ENCODE results near the gene DPP6. TPM values are rescaled to one million over a fixed set of nuclear protein-coding genes. Genes with fewer than 3 reads are reported as not detected.

The DPP6 gene
- total and polyA plus RNA-seq, 9 of the 15 experiments (the other 6 are each of a cell fraction or from before 2014, with no cell fraction given), result not detected

DNA sequence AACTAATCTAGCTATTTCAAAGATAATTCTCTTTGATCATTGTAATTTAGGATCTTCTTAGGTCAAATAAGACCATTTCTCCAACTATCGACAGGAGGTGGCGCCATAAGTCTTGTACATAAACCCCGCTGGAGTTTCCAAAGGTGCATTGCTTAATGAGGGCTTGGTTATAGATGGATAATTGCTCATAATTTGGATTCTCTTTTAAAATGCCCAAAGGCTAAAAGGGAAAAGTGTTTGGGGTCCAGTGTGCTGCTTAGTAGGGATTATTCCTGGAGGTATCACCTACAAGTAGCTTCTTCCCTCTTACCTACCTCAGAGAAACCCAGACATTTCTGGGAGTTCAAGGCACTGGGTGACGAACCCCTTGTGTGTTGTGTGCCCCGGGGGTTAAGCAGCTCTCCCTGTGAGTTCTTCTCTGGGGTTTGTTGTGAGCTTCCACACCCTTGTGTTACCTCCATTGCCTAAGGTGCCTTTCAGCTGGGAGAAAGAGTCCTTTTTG lies 875.5 kb downstream of the DPP6 start (continued):
- TF ChIP-seq, protein P1, sequence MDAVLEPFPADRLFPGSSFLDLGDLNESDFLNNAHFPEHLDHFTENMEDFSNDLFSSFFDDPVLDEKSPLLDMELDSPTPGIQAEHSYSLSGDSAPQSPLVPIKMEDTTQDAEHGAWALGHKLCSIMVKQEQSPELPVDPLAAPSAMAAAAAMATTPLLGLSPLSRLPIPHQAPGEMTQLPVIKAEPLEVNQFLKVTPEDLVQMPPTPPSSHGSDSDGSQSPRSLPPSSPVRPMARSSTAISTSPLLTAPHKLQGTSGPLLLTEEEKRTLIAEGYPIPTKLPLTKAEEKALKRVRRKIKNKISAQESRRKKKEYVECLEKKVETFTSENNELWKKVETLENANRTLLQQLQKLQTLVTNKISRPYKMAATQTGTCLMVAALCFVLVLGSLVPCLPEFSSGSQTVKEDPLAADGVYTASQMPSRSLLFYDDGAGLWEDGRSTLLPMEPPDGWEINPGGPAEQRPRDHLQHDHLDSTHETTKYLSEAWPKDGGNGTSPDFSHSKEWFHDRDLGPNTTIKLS (IDR thresholded peaks at IDR 0.05; ENCODE audit: borderline replicate concordance, low read depth), result no peak
- no peak for TF ChIP-seq ZNF57 (CRISPR knock-in tag; IDR thresholded peaks at IDR 0.05)
- TF ChIP-seq FOXK1 (CRISPR knock-in tag; IDR thresholded peaks at IDR 0.05; ENCODE audit: borderline replicate concordance), result no peak
- TF ChIP-seq MEF2D (tag; conservative IDR thresholded peaks at IDR 0.05; ENCODE audit: low read depth), result no peak
- TF ChIP-seq ZNF253 (CRISPR knock-in tag; conservative IDR thresholded peaks at IDR 0.05), result no peak
- TF ChIP-seq, protein P2, sequence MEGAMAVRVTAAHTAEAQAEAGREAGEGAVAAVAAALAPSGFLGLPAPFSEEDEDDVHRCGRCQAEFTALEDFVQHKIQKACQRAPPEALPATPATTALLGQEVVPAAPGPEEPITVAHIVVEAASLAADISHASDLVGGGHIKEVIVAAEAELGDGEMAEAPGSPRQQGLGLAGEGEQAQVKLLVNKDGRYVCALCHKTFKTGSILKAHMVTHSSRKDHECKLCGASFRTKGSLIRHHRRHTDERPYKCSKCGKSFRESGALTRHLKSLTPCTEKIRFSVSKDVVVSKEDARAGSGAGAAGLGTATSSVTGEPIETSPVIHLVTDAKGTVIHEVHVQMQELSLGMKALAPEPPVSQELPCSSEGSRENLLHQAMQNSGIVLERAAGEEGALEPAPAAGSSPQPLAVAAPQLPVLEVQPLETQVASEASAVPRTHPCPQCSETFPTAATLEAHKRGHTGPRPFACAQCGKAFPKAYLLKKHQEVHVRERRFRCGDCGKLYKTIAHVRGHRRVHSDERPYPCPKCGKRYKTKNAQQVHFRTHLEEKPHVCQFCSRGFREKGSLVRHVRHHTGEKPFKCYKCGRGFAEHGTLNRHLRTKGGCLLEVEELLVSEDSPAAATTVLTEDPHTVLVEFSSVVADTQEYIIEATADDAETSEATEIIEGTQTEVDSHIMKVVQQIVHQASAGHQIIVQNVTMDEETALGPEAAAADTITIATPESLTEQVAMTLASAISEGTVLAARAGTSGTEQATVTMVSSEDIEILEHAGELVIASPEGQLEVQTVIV (CRISPR knock-in tag; IDR thresholded peaks at IDR 0.05; ENCODE audit: borderline replicate concordance), result no peak
- no peak for TF ChIP-seq ELF2 (CRISPR knock-in tag; IDR thresholded peaks at IDR 0.05)
- TF ChIP-seq, protein P3, sequence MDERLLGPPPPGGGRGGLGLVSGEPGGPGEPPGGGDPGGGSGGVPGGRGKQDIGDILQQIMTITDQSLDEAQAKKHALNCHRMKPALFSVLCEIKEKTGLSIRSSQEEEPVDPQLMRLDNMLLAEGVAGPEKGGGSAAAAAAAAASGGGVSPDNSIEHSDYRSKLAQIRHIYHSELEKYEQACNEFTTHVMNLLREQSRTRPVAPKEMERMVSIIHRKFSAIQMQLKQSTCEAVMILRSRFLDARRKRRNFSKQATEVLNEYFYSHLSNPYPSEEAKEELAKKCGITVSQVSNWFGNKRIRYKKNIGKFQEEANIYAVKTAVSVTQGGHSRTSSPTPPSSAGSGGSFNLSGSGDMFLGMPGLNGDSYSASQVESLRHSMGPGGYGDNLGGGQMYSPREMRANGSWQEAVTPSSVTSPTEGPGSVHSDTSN (CRISPR knock-in tag; IDR thresholded peaks at IDR 0.05; ENCODE audit: low read depth), result no peak
- TF ChIP-seq, protein P3 (tag; conservative IDR thresholded peaks at IDR 0.05; ENCODE audit: low read depth), result no peak
- TF ChIP-seq, protein P4, sequence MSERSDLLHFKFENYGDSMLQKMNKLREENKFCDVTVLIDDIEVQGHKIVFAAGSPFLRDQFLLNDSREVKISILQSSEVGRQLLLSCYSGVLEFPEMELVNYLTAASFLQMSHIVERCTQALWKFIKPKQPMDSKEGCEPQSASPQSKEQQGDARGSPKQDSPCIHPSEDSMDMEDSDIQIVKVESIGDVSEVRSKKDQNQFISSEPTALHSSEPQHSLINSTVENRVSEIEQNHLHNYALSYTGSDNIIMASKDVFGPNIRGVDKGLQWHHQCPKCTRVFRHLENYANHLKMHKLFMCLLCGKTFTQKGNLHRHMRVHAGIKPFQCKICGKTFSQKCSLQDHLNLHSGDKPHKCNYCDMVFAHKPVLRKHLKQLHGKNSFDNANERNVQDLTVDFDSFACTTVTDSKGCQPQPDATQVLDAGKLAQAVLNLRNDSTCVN (CRISPR knock-in tag; IDR thresholded peaks at IDR 0.05), result no peak
- TF ChIP-seq, protein P5, sequence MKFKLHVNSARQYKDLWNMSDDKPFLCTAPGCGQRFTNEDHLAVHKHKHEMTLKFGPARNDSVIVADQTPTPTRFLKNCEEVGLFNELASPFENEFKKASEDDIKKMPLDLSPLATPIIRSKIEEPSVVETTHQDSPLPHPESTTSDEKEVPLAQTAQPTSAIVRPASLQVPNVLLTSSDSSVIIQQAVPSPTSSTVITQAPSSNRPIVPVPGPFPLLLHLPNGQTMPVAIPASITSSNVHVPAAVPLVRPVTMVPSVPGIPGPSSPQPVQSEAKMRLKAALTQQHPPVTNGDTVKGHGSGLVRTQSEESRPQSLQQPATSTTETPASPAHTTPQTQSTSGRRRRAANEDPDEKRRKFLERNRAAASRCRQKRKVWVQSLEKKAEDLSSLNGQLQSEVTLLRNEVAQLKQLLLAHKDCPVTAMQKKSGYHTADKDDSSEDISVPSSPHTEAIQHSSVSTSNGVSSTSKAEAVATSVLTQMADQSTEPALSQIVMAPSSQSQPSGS (CRISPR knock-in tag; IDR thresholded peaks at IDR 0.05), result no peak
- no peak for TF ChIP-seq GATAD2A (IDR thresholded peaks at IDR 0.05)
- TF ChIP-seq, protein P6, sequence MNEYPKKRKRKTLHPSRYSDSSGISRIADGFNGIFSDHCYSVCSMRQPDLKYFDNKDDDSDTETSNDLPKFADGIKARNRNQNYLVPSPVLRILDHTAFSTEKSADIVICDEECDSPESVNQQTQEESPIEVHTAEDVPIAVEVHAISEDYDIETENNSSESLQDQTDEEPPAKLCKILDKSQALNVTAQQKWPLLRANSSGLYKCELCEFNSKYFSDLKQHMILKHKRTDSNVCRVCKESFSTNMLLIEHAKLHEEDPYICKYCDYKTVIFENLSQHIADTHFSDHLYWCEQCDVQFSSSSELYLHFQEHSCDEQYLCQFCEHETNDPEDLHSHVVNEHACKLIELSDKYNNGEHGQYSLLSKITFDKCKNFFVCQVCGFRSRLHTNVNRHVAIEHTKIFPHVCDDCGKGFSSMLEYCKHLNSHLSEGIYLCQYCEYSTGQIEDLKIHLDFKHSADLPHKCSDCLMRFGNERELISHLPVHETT (CRISPR knock-in tag; conservative IDR thresholded peaks at IDR 0.05 in 1 of 2, IDR thresholded peaks at IDR 0.05 in 1 of 2), result no peak
